CD4-positive, alpha-beta T cell treated with Interleukin-15 for 4 hours (primary cell): ENCODE data around the gene ANAPC1.
"Not testable (repeated sequence)": the region's sequence is repeated elsewhere in the genome, so short reads cannot be mapped to it uniquely, and the experiment has no call there.

Experiments
- DNase-seq: peaks from one replicate; pipeline ENCODE4 v3.0.0-alpha.2; 2020; ENCODE audit warnings: low spot score

ANAPC1 gene

GRCh38 chr2:111883661-111884591 lies at the start of gene ANAPC1:
Gene ANAPC1, minus strand, starts transcription at chr2:111884193. Its CDS starts 3,368 bp downstream, at chr2:111880825.
- peak; percentile 79 for DNase-seq

- DNase-seq, result no peak
These were observed 48.9 kb upstream of the ANAPC1 start for GRCh38 chr2:111932841-111933291.

- DNase-seq, result no peak
These were observed 46.9 kb upstream of the ANAPC1 start for GRCh38 chr2:111930875-111931274.

GRCh38 chr2:111930409-111930808 lies 46.4 kb upstream of the ANAPC1 start:
- DNase-seq, result no peak

- DNase-seq, result no peak
These were observed 43.7 kb upstream of the ANAPC1 start for GRCh38 chr2:111927723-111928122.

- DNase-seq, result no peak
These were observed 40.7 kb upstream of the ANAPC1 start for GRCh38 chr2:111924617-111925107.

GRCh38 chr2:111923276-111923804 lies 39.3 kb upstream of the ANAPC1 start:
- DNase-seq, result no peak

GRCh38 chr2:111919794-111920608 lies 36.0 kb upstream of the ANAPC1 start:
- no peak for DNase-seq

GRCh38 chr2:111919365-111919764 lies 35.4 kb upstream of the ANAPC1 start:
- DNase-seq, result no peak

GRCh38 chr2:111918383-111918806 lies 34.4 kb upstream of the ANAPC1 start:
- no peak for DNase-seq

- DNase-seq, result no peak
These were observed 33.1 kb upstream of the ANAPC1 start for GRCh38 chr2:111917106-111917505.

- DNase-seq, result no peak
These were observed 28.6 kb upstream of the ANAPC1 start for GRCh38 chr2:111912547-111912946.

- DNase-seq, result not testable (repeated sequence)
These were observed 27.4 kb upstream of the ANAPC1 start for GRCh38 chr2:111911295-111911977.

GRCh38 chr2:111910609-111911277 lies 26.8 kb upstream of the ANAPC1 start:
- DNase-seq, result no peak

GRCh38 chr2:111909997-111910396 lies 26.0 kb upstream of the ANAPC1 start:
- DNase-seq, result not testable (repeated sequence)

- DNase-seq, result no peak
These were observed 25.1 kb upstream of the ANAPC1 start for GRCh38 chr2:111909079-111909478.

- no peak for DNase-seq
These were observed 24.6 kb upstream of the ANAPC1 start for GRCh38 chr2:111908578-111908977.

GRCh38 chr2:111905990-111906735 lies 22.2 kb upstream of the ANAPC1 start:
- no peak for DNase-seq

- not testable (repeated sequence) for DNase-seq
These were observed 21.5 kb upstream of the ANAPC1 start for GRCh38 chr2:111905475-111905869.

- no peak for DNase-seq
These were observed 20.9 kb upstream of the ANAPC1 start for GRCh38 chr2:111904726-111905474.
